K562 (cell line): Measurements from ENCODE around the gene ATPAF2. TPM values are rescaled to one million over a fixed set of nuclear protein-coding genes. Genes with fewer than 3 reads are reported as not detected.

Experiments
- ATAC-seq: fragments of 200-7000 bp; cut with Tn5 transposase; 3 replicates; pipeline ENCODE4 v1.9.1; 2020; ENCODE audit warnings: moderate library complexity
- BruUV-seq: library from RNA; stranded (reverse); fragments of 400-500 nt; replicated peaks from 2 replicates; lab custom pipeline; 2021; lab: Mats Ljungman, UMichigan
- CTCF ChIA-PET: fragments of 300-600 bp; formaldehyde crosslinking; extraction: SDS; loops from one replicate; lab custom pipeline; 2021; ENCODE audit warnings: low intra/inter-chr PET ratio; lab: Yijun Ruan, JAX
- POLR2A ChIA-PET: fragments of 300-600, 350-650 bp; sonication (Branson Sonifier 250); formaldehyde crosslinking; extraction: SDS; loops from one replicate; lab custom pipeline; 2021; ENCODE audit warnings: antibody characterized with exemption, inconsistent platforms; lab: Yijun Ruan, JAX
- DNase-seq, 4 experiments: peaks; one replicate each; pipeline versions ENCODE4 v3.0.0 to v3.0.0-alpha.2; 2011 to 2018; ENCODE audit warnings: low spot score in 3 of 4, mixed read lengths in 3 of 4; ENCODE audit errors: extremely low read depth in 1 of 4
- FAIRE-seq: peaks from 2 replicates; lab custom pipeline; 2011; peaks lifted over from hg19 to GRCh38; lab: Jason Lieb, UNC
- H2AFZ ChIP-seq: 2 replicates; pipeline ENCODE4 v1.6.0; 2011; ENCODE audit warnings: low read depth, low read length, control low read depth, inconsistent platforms
- H3K27ac ChIP-seq: fragments of 200-600 bp; 3 replicates; pipeline ENCODE4 v1.8.0; 2011; ENCODE audit warnings: low read depth, mild to moderate bottlenecking, control low read depth, inconsistent platforms, low read length, moderate library complexity, mixed read lengths; ENCODE audit errors: extremely low read depth
- H3K27me3 ChIP-seq, 2 experiments: fragments of 300-600 bp in 1 of 2; 2 replicates in 1 of 2; 3 replicates in 1 of 2; pipeline versions ENCODE4 v1.6.0 to v1.8.0; 2011; ENCODE audit warnings: inconsistent platforms in 2 of 2, low read length in 2 of 2, mild to moderate bottlenecking in 1 of 2, mixed read lengths in 1 of 2, moderate library complexity in 1 of 2; ENCODE audit not compliant: control insufficient read depth in 2 of 2, insufficient read depth in 2 of 2
- H3K36me3 ChIP-seq: fragments of 300-600 bp; 3 replicates; pipeline ENCODE4 v1.8.0; 2011; ENCODE audit warnings: mild to moderate bottlenecking, low read length, inconsistent platforms; ENCODE audit not compliant: control insufficient read depth, insufficient read depth
- H3K4me1 ChIP-seq, 2 experiments: fragments of 200-600 bp in 1 of 2; replicated peaks in 1 of 2; 2 replicates in 1 of 2; 3 replicates in 1 of 2; pipeline versions ENCODE4 v1.5.1 to v1.8.0; 2011; ENCODE audit warnings: inconsistent platforms in 2 of 2, low read length in 2 of 2, mild to moderate bottlenecking in 1 of 2, mixed read lengths in 1 of 2, moderate library complexity in 1 of 2; ENCODE audit not compliant: control insufficient read depth in 2 of 2, insufficient read depth in 2 of 2
- H3K4me2 ChIP-seq: 2 replicates; pipeline ENCODE4 v1.6.1; 2011; ENCODE audit warnings: low read length, control low read depth, inconsistent platforms, mixed read lengths; ENCODE audit not compliant: insufficient read depth
- H3K4me3 ChIP-seq: fragments of 200-600 bp; sonication (generic), shearing (Covaris generic); 2 replicates; pipeline ENCODE4 v1.5.1; 2016; ENCODE audit warnings: control low read depth, inconsistent platforms
- H3K79me2 ChIP-seq: fragments of 200-600 bp; 3 replicates; pipeline ENCODE4 v1.8.0; 2011; ENCODE audit warnings: low read length, inconsistent platforms; ENCODE audit not compliant: control insufficient read depth, insufficient read depth
- H3K9ac ChIP-seq, 2 experiments: 2 replicates each; pipeline versions ENCODE4 v1.6.0 to v1.6.1; 2011; ENCODE audit warnings: low read depth in 2 of 2, low read length in 2 of 2, control low read depth in 1 of 2, inconsistent platforms in 1 of 2, mild to moderate bottlenecking in 1 of 2, mixed read lengths in 1 of 2; ENCODE audit not compliant: insufficient read depth in 1 of 2
- H3K9me1 ChIP-seq: one replicate; pipeline ENCODE4 v1.6.0; 2011; ENCODE audit warnings: inconsistent platforms, mild to moderate bottlenecking, low read length, moderate library complexity; ENCODE audit not compliant: control insufficient read depth, insufficient read depth
- H3K9me3 ChIP-seq: replicated peaks from 2 replicates; pipeline ENCODE4 v1.5.1; 2011; ENCODE audit warnings: low read depth, low read length, inconsistent platforms; ENCODE audit not compliant: control insufficient read depth, insufficient read depth
- H4K20me1 ChIP-seq: replicated peaks from 2 replicates; pipeline ENCODE4 v1.6.1; 2011; ENCODE audit warnings: low read length, inconsistent platforms, mixed read lengths; ENCODE audit not compliant: control insufficient read depth, insufficient read depth
- BACH1 ChIP-seq: fragments of 200-800 bp; sonication (Bioruptor generic); IDR thresholded peaks from 2 replicates; pipeline ENCODE4 v1.6.1; 2016; ENCODE audit warnings: missing genetic modification characterization, missing compliant biosample characterization
- BRD4 ChIP-seq: fragments of 200-600 bp; sonication (generic); IDR thresholded peaks from 2 replicates; pipeline ENCODE4 v1.6.1; 2017; ENCODE audit warnings: inconsistent platforms
- FOSL1 ChIP-seq: fragments of 200-800 bp; sonication (Bioruptor generic); conservative IDR thresholded peaks from 2 replicates; pipeline ENCODE4 v1.6.1; 2016; ENCODE audit warnings: missing genetic modification characterization, missing compliant biosample characterization
- GABPA ChIP-seq: fragments of 200-800 bp; sonication (Bioruptor generic); conservative IDR thresholded peaks from 2 replicates; pipeline ENCODE4 v1.6.1; 2016; ENCODE audit warnings: low read depth, missing genetic modification characterization, missing compliant biosample characterization
- GATAD2B ChIP-seq: fragments of 450-650 bp; IDR thresholded peaks from 2 replicates; pipeline ENCODE4 v1.6.1; 2017; ENCODE audit warnings: mild to moderate bottlenecking, borderline replicate concordance
- NR1H2 ChIP-seq: sonication (generic); formaldehyde crosslinking; IDR thresholded peaks from 2 replicates; pipeline ENCODE4 v1.4.0; 2020; ENCODE audit warnings: mild to moderate bottlenecking, missing genetic modification reagents
- SMARCE1 ChIP-seq: fragments of 450-650 bp; IDR thresholded peaks from 2 replicates; pipeline ENCODE4 v1.7.1; 2016; ENCODE audit warnings: mild to moderate bottlenecking
- SMC3 ChIP-seq: conservative IDR thresholded peaks from 2 replicates; pipeline ENCODE4 v1.6.1; 2011; ENCODE audit warnings: low read depth, low read length, improper control_type of control experiment; ENCODE audit not compliant: insufficient read depth
- U2AF2 ChIP-seq: fragments of 200-400 bp; formaldehyde crosslinking; optimal IDR thresholded peaks from 2 replicates; pipeline ENCODE3; 2017; ENCODE audit warnings: low read depth, mild to moderate bottlenecking, low read length
- ZBTB11 ChIP-seq, 3 experiments: fragments of 200-800 bp in 1 of 3; fragments of 250-450 bp in 1 of 3; fragments of 450-650 bp in 1 of 3; sonication (Bioruptor Pico) in 1 of 3; sonication (Bioruptor generic) in 1 of 3; formaldehyde crosslinking in 1 of 3; IDR thresholded peaks; 2 replicates each; pipeline versions ENCODE4 v1.6.1 to v1.8.0; 2016 to 2022; ENCODE audit warnings: mild to moderate bottlenecking in 2 of 3, missing genetic modification characterization in 2 of 3, missing compliant biosample characterization in 1 of 3, moderate library complexity in 1 of 3
- ZBTB33 ChIP-seq: sonication (generic); formaldehyde crosslinking; IDR thresholded peaks from 2 replicates; pipeline ENCODE4 v1.8.1; 2023; ENCODE audit warnings: mild to moderate bottlenecking, missing genetic modification reagents
- ZNF263 ChIP-seq: sonication (generic); formaldehyde crosslinking; IDR thresholded peaks from 2 replicates; pipeline ENCODE4 v1.8.0; 2022; ENCODE audit warnings: mild to moderate bottlenecking, missing genetic modification reagents, borderline replicate concordance
- ZNF589 ChIP-seq: fragments of 200-800 bp; sonication (Bioruptor generic); IDR thresholded peaks from 2 replicates; pipeline ENCODE4 v1.6.1; 2016; ENCODE audit warnings: low read depth, missing genetic modification characterization, missing compliant biosample characterization
- WGBS: fragments of 100-300 bp; shearing (Covaris generic); methylation state at CpG from one replicate; pipeline ENCODE4 v1.1.6; 2016; ENCODE audit warnings: low coverage, mixed read lengths; ENCODE audit not compliant: insufficient coverage; ENCODE audit errors: missing lambda C conversion rate; 5-methylcytosine and 5-hydroxymethylcytosine counted together
- in situ Hi-C: fragments of 300-500 bp; cut with MboI; formaldehyde crosslinking; loops from 4 replicates; pipeline ENCODE4 v1.15.0; 2018; ENCODE audit warnings: inconsistent platforms, mixed read lengths
- intact Hi-C: fragments of 100-400 bp; cut with micrococcal nuclease; formaldehyde crosslinking; loops from 2 replicates; pipeline ENCODE4 v1.14.2; 2022
- polyA plus RNA-seq, 8 experiments: library from polyadenylated mRNA; depleted of rRNA in 4 of 8; stranded (reverse) in 5 of 8; unstranded in 3 of 8; fragments of >200 nt; fragmentation: Nextera tagmentation in 2 of 8; fragmentation: Illumina TruSeq in 1 of 8; extraction: Ambion mirVana in 2 of 8; extraction: Trizol in 1 of 8; gene quantifications; 2 replicates each; pipeline versions ENCODE4 v1.2.1 to v1.2.3, GENCODE V29; 2011 to 2014; ENCODE audit warnings: inconsistent platforms in 1 of 8, missing spikeins in 1 of 8
- total RNA-seq, 7 experiments: library from RNA; depleted of rRNA in 6 of 7; stranded (reverse); fragments of >200 nt in 6 of 7; fragmentation: Illumina TruSeq in 2 of 7; extraction: Trizol in 2 of 7; gene quantifications; 2 replicates each; pipeline versions ENCODE4 v1.2.1 to v1.2.3, GENCODE V29; 2011 to 2021; ENCODE audit warnings: low replicate concordance in 1 of 7

Gene ATPAF2
- total and polyA plus RNA-seq, 9 of the 15 experiments (the other 6 are each of a cell fraction or from before 2014, with no cell fraction given), result 2.1 to 19.2 (median 11.3) TPM

- Histone ChIP-seq H3K79me2 (peaks cover 3% of the 10 kb centered on the region; the same call in 1 of the 3 replicates), H3K9ac (peak within 1 kb of the TSS; percentile 59 to 92; a peak in 3 of 4 replicates), H4K20me1 (no peaks in the 10 kb centered on the region), H3K4me1 (peaks cover 10 to 11% of the 10 kb centered on the region in 2 experiments; a peak in 4 of 5 replicates), H2AFZ (peak within 1 kb of the TSS; percentile 95), H3K4me3 (peak within 1 kb of the TSS; percentile 70), H3K9me1 (no peaks in the 10 kb centered on the region), H3K4me2 (peak within 1 kb of the TSS; percentile 84), H3K36me3 (no peaks in the 10 kb centered on the region), H3K27ac (peak within 1 kb of the TSS; percentile 52; the same call in 2 of the 3 replicates), H3K27me3 (no peaks in the 10 kb centered on the region), H3K9me3 (no peaks in the 10 kb centered on the region)
- intact Hi-C loops, result no loop called here
- no TSS peak for BruUV-seq
- peak; percentile 95 to 98 (median 97) for DNase-seq
- ChIA-PET POLR2A (interaction anchor here (0.5 to 1.0 kb wide), 4 partner anchors 13 to 62 kb away, joined by 3 to 5 read pairs (median 4); no protein-coding TSS in a partner anchor), CTCF (interaction anchor here (0.7 kb wide), 1 partner anchor 345 kb away, joined by 3 read pairs; no protein-coding TSS in a partner anchor)
- in situ Hi-C loops, result no loop called here
- ATAC-seq, result peak; percentile 99
- FAIRE-seq, result peak; percentile 100
- under 1% methylated on average over 36 of the region's 59 CpGs for WGBS
- TF ChIP-seq SMC3 (no peak), U2AF2 (no peak), ZNF589 (CRISPR knock-in tag) (no peak), NR1H2 (CRISPR knock-in tag) (no peak), SMARCE1 (no peak), GATAD2B (no peak), ZBTB11 (CRISPR knock-in tag; IDR thresholded peaks at IDR 0.05) (peak in 1 of 3 experiments; percentile 56; a peak in 1 of 6 replicates), ZNF263 (CRISPR knock-in tag) (no peak), FOSL1 (tag) (0 out of 2 replicates have a peak, but pooled peaks have one; percentile 30), GABPA (peak; percentile 90), BACH1 (tag) (no peak), ZBTB33 (CRISPR knock-in tag) (no peak), BRD4 (no peak)
Observed at GRCh38 chr17:17972126-17972951, 66.6 kb downstream of the ATPAF2 start, which contains the start of the genes DRC3 and TOM1L2. TSS of gene DRC3 (plus strand) at chr17:17972862. CDS start at chr17:17977599, 4,737 bp downstream. TSS of gene TOM1L2 (minus strand) at chr17:17972400. CDS start at chr17:17972313, 87 bp downstream.
